ENCODE measurements around the gene REN.

REN gene

DNA sequence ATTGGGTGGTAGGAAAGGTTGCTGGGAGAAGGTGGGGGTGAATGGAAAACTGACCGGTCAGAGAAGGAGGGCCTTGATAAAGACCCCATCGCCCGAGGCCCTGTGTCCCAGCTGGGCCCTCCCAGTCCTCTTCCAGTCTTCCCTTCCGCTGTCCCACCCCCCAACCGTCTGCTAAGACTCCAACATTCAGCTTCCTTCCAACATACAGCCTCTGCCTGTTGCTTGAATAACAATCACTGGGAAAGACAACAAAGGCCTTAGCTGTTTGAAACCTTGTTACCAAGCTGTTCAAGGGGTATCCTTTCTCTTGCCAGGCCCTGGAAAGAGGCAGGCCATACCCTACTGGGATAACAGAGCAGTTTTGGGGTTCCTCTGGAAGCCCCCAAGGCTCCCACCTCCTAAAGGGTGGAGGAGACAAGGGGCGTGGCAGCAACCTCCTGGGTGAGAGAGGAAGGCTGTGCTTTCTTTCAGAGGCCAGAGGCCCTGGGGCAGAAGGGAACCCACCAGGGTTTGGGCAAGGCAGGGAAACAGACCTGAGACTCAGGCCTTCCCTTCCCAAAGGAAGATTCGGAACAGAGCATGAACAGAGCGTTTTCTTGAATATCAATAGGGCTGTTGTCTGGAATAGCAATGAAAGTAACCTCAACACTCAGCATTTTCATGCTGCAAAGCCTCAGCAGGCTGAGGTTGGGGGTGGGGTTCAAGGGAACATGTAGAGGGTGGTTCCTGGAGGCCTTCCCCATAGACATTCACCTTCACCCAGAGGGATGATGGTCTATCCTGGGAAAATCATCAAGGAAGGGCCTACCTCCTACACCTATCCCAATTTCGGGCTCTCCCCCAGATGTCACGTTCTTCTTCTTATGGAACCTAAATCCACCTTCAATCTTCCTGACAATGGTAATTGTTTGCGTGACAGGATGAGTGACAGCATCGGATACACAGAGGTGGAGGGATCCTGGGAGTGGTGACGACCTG, 18.4 kb downstream of the REN start:
- H3K4me1 ChIP-seq (ENCODE audit: control insufficient read depth in 1 of 2, insufficient read depth in 2 of 2, low read length in 2 of 2) = peaks cover 0 to 10% of the 10 kb centered on the region in 2 donors
- no peak overlapping the region for H3K4me3 ChIP-seq (ENCODE audit: low read depth in 1 of 2, low read length in 2 of 2)
- no peak overlapping the region for H3K27ac ChIP-seq (ENCODE audit: low read depth, low read length)
- no peaks in the 10 kb centered on the region for H3K36me3 ChIP-seq (ENCODE audit: control insufficient read depth in 1 of 2, insufficient read depth in 2 of 2, low read length in 2 of 2)
- H3K9ac ChIP-seq (ENCODE audit: low read depth in 1 of 2, low read length in 2 of 2) = no peak overlapping the region
- H3K27me3 ChIP-seq (ENCODE audit: control insufficient read depth in 1 of 2, insufficient read depth in 2 of 2, low read length in 2 of 2) = peaks cover 3 to 9% of the 10 kb centered on the region in 2 donors
- no peaks in the 10 kb centered on the region for H3K9me3 ChIP-seq (ENCODE audit: control insufficient read depth in 1 of 2, low read length in 2 of 2)

DNA sequence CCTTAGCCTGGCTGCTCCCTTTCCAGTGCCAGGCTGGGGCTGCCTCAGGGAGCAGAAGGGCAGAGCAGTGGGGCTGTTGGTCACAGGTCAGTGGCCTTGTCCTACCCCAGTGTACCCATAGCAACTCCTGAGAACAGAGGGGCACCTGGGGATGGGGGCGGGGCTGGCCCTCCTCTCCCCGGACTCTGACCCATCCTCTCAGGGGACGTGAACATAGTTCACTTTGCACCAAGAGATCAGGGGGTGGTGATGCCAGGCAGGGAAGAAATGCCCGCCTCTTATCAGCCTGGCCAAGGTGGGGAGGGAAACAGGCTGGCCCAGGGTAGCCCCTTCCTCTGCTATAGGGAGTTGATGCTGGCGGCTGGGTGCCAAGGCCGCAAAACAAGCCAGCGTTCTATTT, 19.2 kb downstream of the REN start:
- peaks cover 0 to 6% of the 10 kb centered on the region in 2 donors for H3K27me3 ChIP-seq (ENCODE audit: control insufficient read depth in 1 of 2, insufficient read depth in 2 of 2, low read length in 2 of 2)
- no peaks in the 10 kb centered on the region for H3K9me3 ChIP-seq (ENCODE audit: control insufficient read depth in 1 of 2, low read length in 2 of 2)
- H3K4me1 ChIP-seq (ENCODE audit: control insufficient read depth in 1 of 2, insufficient read depth in 2 of 2, low read length in 2 of 2) = peaks cover 0 to 4% of the 10 kb centered on the region in 2 donors
- H3K27ac ChIP-seq (ENCODE audit: low read depth, low read length) = no peak overlapping the region
- no peaks in the 10 kb centered on the region for H3K36me3 ChIP-seq (ENCODE audit: control insufficient read depth in 1 of 2, insufficient read depth in 2 of 2, low read length in 2 of 2)
- H3K4me3 ChIP-seq (ENCODE audit: low read depth in 1 of 2, low read length in 2 of 2) = no peak overlapping the region
- no peak overlapping the region for H3K9ac ChIP-seq (ENCODE audit: low read depth in 1 of 2, low read length in 2 of 2)

DNA sequence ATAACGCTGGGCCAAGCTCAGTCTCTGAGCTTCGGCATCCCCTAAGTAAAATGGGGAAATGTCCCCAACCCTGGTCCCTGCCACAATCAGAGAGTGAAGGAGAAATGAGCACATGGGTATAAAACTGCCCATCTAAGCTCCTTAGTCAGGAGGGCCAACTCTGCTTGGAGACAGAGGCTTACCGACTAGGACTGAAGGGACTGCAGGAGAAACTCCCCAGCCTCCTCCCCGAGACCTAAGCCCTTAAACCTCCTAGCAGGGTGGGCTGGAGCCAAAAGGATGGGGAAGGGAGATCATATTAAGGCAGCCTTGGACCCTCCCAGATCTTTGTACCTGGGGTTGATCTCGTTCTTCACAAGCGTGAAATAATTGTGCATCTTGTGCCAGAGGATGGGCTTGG, 19.8 kb downstream of the REN start:
- Histone ChIP-seq H3K27ac (ENCODE audit: low read depth, low read length) (no peak overlapping the region), H3K9ac (ENCODE audit: low read depth in 1 of 2, low read length in 2 of 2) (no peak overlapping the region), H3K27me3 (ENCODE audit: control insufficient read depth in 1 of 2, insufficient read depth in 2 of 2, low read length in 2 of 2) (peaks cover 0 to 2% of the 10 kb centered on the region in 2 donors)

DNA sequence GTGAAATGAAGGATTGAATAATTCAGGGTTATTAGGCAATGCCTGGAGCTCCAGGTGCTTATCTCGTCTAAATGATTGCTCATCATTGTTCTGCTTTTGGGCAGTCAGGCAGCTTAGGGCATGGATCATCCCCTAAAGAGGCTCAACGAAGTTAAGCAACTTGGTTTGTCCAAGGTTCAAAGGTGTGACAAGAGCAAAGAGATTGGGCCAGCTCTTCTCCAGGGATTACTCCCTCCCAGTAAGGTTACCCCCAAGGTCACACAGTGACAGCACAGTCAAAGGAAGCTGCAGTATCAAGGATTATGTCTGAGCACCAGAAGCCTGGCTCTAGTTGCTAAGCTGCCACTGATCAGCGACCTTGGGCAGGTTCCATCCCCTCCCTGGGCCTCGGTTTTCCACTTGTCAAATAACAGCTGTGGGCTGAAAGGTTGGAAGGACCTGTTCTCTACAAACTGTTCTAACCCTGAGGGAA, 21.1 kb downstream of the REN start:
- H3K4me3 ChIP-seq (ENCODE audit: low read depth in 1 of 2, low read length in 2 of 2) = no peak overlapping the region
- H3K27me3 ChIP-seq (ENCODE audit: control insufficient read depth in 1 of 2, insufficient read depth in 2 of 2, low read length in 2 of 2) = no peaks in the 10 kb centered on the region
- no peak overlapping the region for H3K27ac ChIP-seq (ENCODE audit: low read depth, low read length)
- H3K4me1 ChIP-seq (ENCODE audit: control insufficient read depth in 1 of 2, insufficient read depth in 2 of 2, low read length in 2 of 2) = no peaks in the 10 kb centered on the region
- no peak overlapping the region for H3K9ac ChIP-seq (ENCODE audit: low read depth in 1 of 2, low read length in 2 of 2)
- H3K9me3 ChIP-seq (ENCODE audit: control insufficient read depth in 1 of 2, low read length in 2 of 2) = no peaks in the 10 kb centered on the region
- H3K36me3 ChIP-seq (ENCODE audit: control insufficient read depth in 1 of 2, insufficient read depth in 2 of 2, low read length in 2 of 2) = no peaks in the 10 kb centered on the region

More for the DNA sequence above, 19.8 kb downstream of the REN start:
- no peaks in the 10 kb centered on the region for H3K36me3 ChIP-seq (ENCODE audit: control insufficient read depth in 1 of 2, insufficient read depth in 2 of 2, low read length in 2 of 2)
- H3K4me3 ChIP-seq (ENCODE audit: low read depth in 1 of 2, low read length in 2 of 2) = no peak overlapping the region
- peaks cover 0 to under 1% of the 10 kb centered on the region in 2 donors for H3K4me1 ChIP-seq (ENCODE audit: control insufficient read depth in 1 of 2, insufficient read depth in 2 of 2, low read length in 2 of 2)
- H3K9me3 ChIP-seq (ENCODE audit: control insufficient read depth in 1 of 2, low read length in 2 of 2) = no peaks in the 10 kb centered on the region

DNA sequence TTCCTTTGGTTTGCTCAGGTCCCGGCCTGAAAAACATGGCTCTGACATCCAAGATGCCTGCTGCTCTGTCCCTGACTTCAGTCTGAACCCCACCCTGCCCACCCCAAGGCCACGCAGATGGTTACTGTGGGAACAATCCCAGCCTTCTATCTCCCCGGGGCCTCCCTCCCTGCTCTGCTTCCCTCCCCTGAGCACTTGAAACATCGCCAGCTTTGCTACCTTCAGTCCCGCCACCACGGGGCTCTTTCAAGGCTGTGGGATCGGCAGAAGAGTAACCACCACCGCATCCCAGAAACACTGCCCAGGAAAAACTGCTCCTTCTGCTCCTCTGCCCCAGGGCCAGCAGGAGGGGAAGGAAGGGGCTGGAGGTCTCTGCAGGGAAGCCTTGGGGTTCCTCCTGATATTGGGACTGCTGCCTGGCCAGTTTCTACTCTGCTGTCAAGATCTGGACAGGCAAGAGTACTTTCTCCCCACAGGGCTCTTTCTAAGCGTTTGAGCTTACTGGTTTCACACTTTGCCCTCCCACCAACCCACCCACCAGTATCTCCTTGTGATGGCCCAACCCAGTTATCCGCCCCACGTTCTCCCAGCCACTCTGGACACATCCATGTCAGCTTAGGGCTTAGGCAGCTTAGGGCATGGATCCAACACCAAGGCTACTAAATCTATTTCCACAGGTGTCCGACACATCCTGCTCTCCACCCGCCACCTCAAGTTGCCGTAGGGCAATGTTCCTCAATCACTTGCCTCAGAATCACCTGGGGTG, 22.7 kb downstream of the REN start:
- H3K9ac ChIP-seq (ENCODE audit: low read depth in 1 of 2, low read length in 2 of 2) = no peak overlapping the region
- no peaks in the 10 kb centered on the region for H3K9me3 ChIP-seq (ENCODE audit: control insufficient read depth in 1 of 2, low read length in 2 of 2)
- H3K4me1 ChIP-seq (ENCODE audit: control insufficient read depth in 1 of 2, insufficient read depth in 2 of 2, low read length in 2 of 2) = no peaks in the 10 kb centered on the region
- H3K27me3 ChIP-seq (ENCODE audit: control insufficient read depth in 1 of 2, insufficient read depth in 2 of 2, low read length in 2 of 2) = no peaks in the 10 kb centered on the region
- no peaks in the 10 kb centered on the region for H3K36me3 ChIP-seq (ENCODE audit: control insufficient read depth in 1 of 2, insufficient read depth in 2 of 2, low read length in 2 of 2)
- H3K27ac ChIP-seq (ENCODE audit: low read depth, low read length) = no peak overlapping the region
- H3K4me3 ChIP-seq (ENCODE audit: low read depth in 1 of 2, low read length in 2 of 2) = no peak overlapping the region

DNA sequence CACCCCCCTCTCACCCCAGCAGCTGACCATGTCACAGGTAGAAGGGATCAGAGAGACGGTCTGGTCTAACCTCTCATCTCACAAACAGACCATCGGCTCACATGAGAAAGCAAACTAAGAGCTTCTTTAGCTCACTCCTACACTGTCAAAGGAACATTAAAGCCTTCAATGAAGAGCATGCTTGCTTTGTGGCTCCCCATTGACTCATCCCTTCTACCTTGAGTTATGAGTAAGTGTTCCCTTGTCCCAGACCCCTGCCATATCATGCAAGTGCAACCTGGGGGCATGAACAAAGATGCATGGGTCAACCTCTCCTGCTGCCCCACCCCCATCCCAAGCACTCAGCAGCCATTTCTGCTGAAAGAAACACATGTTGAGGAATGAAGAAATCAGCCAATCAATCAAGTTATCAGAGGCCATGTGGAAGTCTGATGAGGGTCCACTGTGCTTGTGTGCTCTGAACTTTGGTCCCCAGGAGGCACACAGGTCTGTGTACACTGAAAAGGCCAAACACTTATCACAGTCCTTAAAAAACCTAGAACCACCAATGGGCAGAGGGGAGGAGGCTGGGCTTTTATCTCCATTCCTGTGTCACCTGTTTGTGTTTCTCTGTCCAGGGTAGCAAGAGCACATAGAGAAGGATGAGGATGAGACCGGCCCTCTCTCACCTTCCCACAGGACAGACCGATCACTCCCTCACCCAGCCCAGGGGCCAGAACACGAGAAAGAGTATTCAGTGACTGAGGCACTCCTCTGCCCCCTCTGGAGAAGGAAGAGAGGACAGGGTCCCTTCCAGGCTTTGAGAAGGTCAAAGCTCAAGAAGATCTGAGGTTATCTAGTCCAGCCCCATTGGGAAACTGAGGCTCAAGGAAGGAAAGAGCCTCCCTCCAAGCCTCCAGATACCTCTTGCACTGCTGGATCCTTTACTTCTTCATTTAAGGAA, 23.8 kb downstream of the REN start:
- Histone ChIP-seq H3K27me3 (ENCODE audit: control insufficient read depth in 1 of 2, insufficient read depth in 2 of 2, low read length in 2 of 2) (no peaks in the 10 kb centered on the region), H3K4me3 (ENCODE audit: low read depth in 1 of 2, low read length in 2 of 2) (no peak overlapping the region), H3K36me3 (ENCODE audit: control insufficient read depth in 1 of 2, insufficient read depth in 2 of 2, low read length in 2 of 2) (no peaks in the 10 kb centered on the region), H3K27ac (ENCODE audit: low read depth, low read length) (no peak overlapping the region), H3K9me3 (ENCODE audit: control insufficient read depth in 1 of 2, low read length in 2 of 2) (no peaks in the 10 kb centered on the region), H3K4me1 (ENCODE audit: control insufficient read depth in 1 of 2, insufficient read depth in 2 of 2, low read length in 2 of 2) (no peaks in the 10 kb centered on the region), H3K9ac (ENCODE audit: low read depth in 1 of 2, low read length in 2 of 2) (no peak overlapping the region)

DNA sequence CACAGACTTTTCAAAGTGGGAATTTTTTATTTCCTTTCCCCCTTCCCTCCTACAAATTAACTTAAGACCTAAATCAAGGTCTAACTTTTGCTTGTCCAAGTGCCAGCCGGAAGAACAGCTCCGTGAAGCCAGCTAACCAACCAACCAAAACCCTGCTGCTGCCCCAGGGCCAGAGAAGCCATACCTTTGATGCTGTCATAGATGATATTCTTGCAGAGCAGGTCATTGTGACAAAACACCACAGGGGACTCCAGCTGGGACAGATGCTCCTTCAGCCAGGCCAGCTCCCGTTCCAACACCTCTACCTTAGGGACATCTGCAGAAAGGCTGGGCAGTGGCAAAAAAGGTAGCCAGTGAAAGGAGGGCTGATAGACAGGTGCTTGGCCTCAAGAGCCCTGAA, 25.0 kb downstream of the REN start:
- H3K4me3 ChIP-seq (ENCODE audit: low read depth in 1 of 2, low read length in 2 of 2) = no peak overlapping the region
- H3K9me3 ChIP-seq (ENCODE audit: control insufficient read depth in 1 of 2, low read length in 2 of 2) = no peaks in the 10 kb centered on the region
- H3K27ac ChIP-seq (ENCODE audit: low read depth, low read length) = no peak overlapping the region
- H3K27me3 ChIP-seq (ENCODE audit: control insufficient read depth in 1 of 2, insufficient read depth in 2 of 2, low read length in 2 of 2) = no peaks in the 10 kb centered on the region
- no peak overlapping the region for H3K9ac ChIP-seq (ENCODE audit: low read depth in 1 of 2, low read length in 2 of 2)
- H3K36me3 ChIP-seq (ENCODE audit: control insufficient read depth in 1 of 2, insufficient read depth in 2 of 2, low read length in 2 of 2) = no peaks in the 10 kb centered on the region
- H3K4me1 ChIP-seq (ENCODE audit: control insufficient read depth in 1 of 2, insufficient read depth in 2 of 2, low read length in 2 of 2) = no peaks in the 10 kb centered on the region

DNA sequence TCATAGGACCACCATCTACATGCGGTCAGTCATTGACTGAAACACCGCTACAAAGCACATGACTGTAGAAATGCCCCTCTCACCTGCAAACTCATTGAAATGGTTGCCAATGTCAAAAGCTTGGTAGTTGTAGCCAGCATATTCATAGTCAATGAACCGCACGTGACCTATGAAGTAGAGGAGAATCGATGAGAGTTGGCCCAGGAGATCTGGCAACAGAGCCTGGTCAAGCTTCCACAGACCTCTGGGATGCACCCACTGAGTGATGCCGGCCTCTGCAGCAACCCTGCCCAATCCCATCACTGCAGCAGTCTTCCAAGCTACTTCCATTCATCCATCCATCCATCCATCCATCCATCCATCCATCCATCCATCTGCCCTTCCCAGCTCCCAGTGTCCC, 26.2 kb downstream of the REN start:
- Histone ChIP-seq H3K9ac (ENCODE audit: low read depth in 1 of 2, low read length in 2 of 2) (no peak overlapping the region), H3K27me3 (ENCODE audit: control insufficient read depth in 1 of 2, insufficient read depth in 2 of 2, low read length in 2 of 2) (no peaks in the 10 kb centered on the region), H3K4me1 (ENCODE audit: control insufficient read depth in 1 of 2, insufficient read depth in 2 of 2, low read length in 2 of 2) (no peaks in the 10 kb centered on the region), H3K4me3 (ENCODE audit: low read depth in 1 of 2, low read length in 2 of 2) (no peak overlapping the region), H3K9me3 (ENCODE audit: control insufficient read depth in 1 of 2, low read length in 2 of 2) (no peaks in the 10 kb centered on the region), H3K36me3 (ENCODE audit: control insufficient read depth in 1 of 2, insufficient read depth in 2 of 2, low read length in 2 of 2) (no peaks in the 10 kb centered on the region), H3K27ac (ENCODE audit: low read depth, low read length) (no peak overlapping the region)

DNA sequence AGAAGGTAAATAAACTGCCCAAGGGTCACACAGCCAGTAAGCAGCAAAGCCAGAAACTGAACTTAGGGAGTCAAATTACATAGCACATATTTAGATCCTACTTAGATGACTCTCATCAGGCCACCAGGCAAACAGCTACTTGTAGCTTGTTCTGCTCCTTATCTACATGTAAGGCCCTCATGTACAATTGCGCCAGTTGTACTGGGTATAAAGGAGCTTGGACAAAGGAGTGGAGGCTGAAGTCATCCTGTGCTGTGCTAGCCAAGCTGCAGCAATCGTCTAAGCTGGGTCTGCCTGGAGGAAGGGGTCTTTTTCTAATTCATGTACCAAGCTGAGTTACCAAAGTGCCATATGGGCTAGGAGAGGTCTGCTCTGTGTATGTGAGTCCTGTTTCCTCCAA, 27.0 kb downstream of the REN start:
- Histone ChIP-seq H3K9me3 (ENCODE audit: control insufficient read depth in 1 of 2, low read length in 2 of 2) (no peaks in the 10 kb centered on the region), H3K4me3 (ENCODE audit: low read depth in 1 of 2, low read length in 2 of 2) (no peak overlapping the region), H3K9ac (ENCODE audit: low read depth in 1 of 2, low read length in 2 of 2) (no peak overlapping the region), H3K27me3 (ENCODE audit: control insufficient read depth in 1 of 2, insufficient read depth in 2 of 2, low read length in 2 of 2) (no peaks in the 10 kb centered on the region), H3K36me3 (ENCODE audit: control insufficient read depth in 1 of 2, insufficient read depth in 2 of 2, low read length in 2 of 2) (no peaks in the 10 kb centered on the region), H3K4me1 (ENCODE audit: control insufficient read depth in 1 of 2, insufficient read depth in 2 of 2, low read length in 2 of 2) (no peaks in the 10 kb centered on the region), H3K27ac (ENCODE audit: low read depth, low read length) (no peak overlapping the region)
